Gastrocnemius medialis (tissue), 4 donors: ENCODE results near the gene PTGDR2. TPM values are rescaled to one million over a fixed set of nuclear protein-coding genes. Genes with fewer than 3 reads are reported as not detected.
"Not testable (repeated sequence)": the region's sequence is repeated elsewhere in the genome, so short reads cannot be mapped to it uniquely, and the experiment has no call there.

Experiments
- ATAC-seq, 2 donors: fragments of 150-250 bp; one replicate each; pipeline ENCODE4 v1.9.1; 2016
- DNase-seq, 2 donors: peaks; one replicate each; pipeline ENCODE4 v3.0.0-alpha.2; 2019
- H3K27ac ChIP-seq, 4 donors: fragments of 200-600 bp; sonication (generic); 1 replicate in 1 of 4; 2 replicates in 3 of 4; pipeline ENCODE4 v1.5.1; 2016 to 2018; ENCODE audit warnings: mild to moderate bottlenecking in 2 of 4, moderate library complexity in 1 of 4
- H3K27me3 ChIP-seq, 3 donors: fragments of 200-600 bp; sonication (generic) in 2 of 3; 1 replicate in 1 of 3; 2 replicates in 2 of 3; pipeline versions ENCODE4 v1.5.1 to v1.6.0; 2016 to 2019; ENCODE audit warnings: mild to moderate bottlenecking in 1 of 3, moderate library complexity in 1 of 3
- H3K36me3 ChIP-seq, 2 donors: fragments of 200-600 bp; sonication (generic) in 1 of 2; one replicate each; pipeline ENCODE4 v1.5.1; 2017 to 2018
- H3K4me1 ChIP-seq, 2 donors: fragments of 200-600 bp; sonication (generic) in 1 of 2; one replicate each; pipeline ENCODE4 v1.5.1; 2016 to 2017; ENCODE audit warnings: mild to moderate bottlenecking in 2 of 2
- H3K4me3 ChIP-seq, 4 donors: fragments of 200-600 bp; sonication (generic) in 3 of 4; 1 replicate in 1 of 4; 2 replicates in 3 of 4; pipeline ENCODE4 v1.5.1; 2016 to 2019; ENCODE audit warnings: mild to moderate bottlenecking in 2 of 4
- H3K9me3 ChIP-seq, 3 donors: fragments of 200-600 bp; sonication (generic) in 2 of 3; 1 replicate in 1 of 3; 2 replicates in 2 of 3; pipeline ENCODE4 v1.5.1; 2016 to 2019
- POLR2A ChIP-seq, 2 donors: fragments of 450-650 bp; IDR thresholded peaks; one replicate each; pipeline ENCODE4 v1.6.1; 2017; ENCODE audit warnings: antibody characterized with exemption in 2 of 2, mild to moderate bottlenecking in 2 of 2, moderate library complexity in 2 of 2
- in situ Hi-C, 4 donors: fragments of 200-750 bp; cut with MboI; loops; one replicate each; pipeline versions ENCODE4 v1.15.0 to v1.8.0; 2017; ENCODE audit warnings: low sequenced_read_pairs in 4 of 4
- intact Hi-C: fragments of 100-400 bp; cut with DNase I; formaldehyde crosslinking; loops from one replicate; pipeline ENCODE4 v1.15.1; 2023; ENCODE audit warnings: low total_unique reads
- total RNA-seq, 4 donors: library from RNA; depleted of rRNA; stranded (reverse); fragments of >200 nt; gene quantifications; one replicate each; pipeline versions ENCODE4 v1.1.0 to v1.2.3, GENCODE V29; 2016
- TF ChIP-seq, protein P1 (sequence below), 5 experiments: fragments of 450-650 bp in 3 of 5; fragments of 200-600 bp in 2 of 5; sonication (generic) in 2 of 5; IDR thresholded peaks in 4 of 5; conservative IDR thresholded peaks in 1 of 5; 1 replicate in 4 of 5; 2 replicates in 1 of 5; pipeline ENCODE4 v1.5.1; 2016 to 2019; ENCODE audit warnings: antibody characterized with exemption in 5 of 5, mild to moderate bottlenecking in 3 of 5, moderate library complexity in 3 of 5

PTGDR2 gene
- total RNA-seq, 4 donors from 2014 or later, result 0.40 to 4.3 (median 1.3) TPM

DNA sequence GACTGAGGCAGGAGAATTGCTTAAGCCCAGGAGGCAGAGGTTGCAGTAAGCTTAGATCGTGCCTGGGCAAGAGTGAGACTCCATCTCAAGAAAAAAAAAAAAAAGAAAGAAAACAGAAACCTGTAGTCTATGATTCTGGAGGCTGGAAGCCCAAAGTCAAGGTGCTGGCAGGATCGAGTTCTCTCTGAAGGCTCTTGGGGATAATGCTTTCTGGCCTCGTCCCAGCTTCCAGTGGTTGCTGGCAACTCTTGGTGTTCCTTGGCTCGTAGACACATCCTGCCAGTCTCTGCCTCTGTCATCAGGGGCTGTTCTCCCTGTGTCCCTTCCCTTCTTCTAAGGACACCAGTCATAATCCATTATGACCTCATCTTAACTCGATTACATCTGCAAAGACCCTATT lies 30.6 kb downstream of the PTGDR2 start:
- Histone ChIP-seq H3K27ac (no peak overlapping the region), H3K4me3 (no peak overlapping the region), H3K9me3 (no peaks in the 10 kb centered on the region), H3K27me3 (no peaks in the 10 kb centered on the region), H3K4me1 (no peaks in the 10 kb centered on the region), H3K36me3 (no peaks in the 10 kb centered on the region)
- DNase-seq (no peak), ATAC-seq (no peak)
- TF ChIP-seq POLR2A (IDR thresholded peaks at IDR 0.05), result no peak
- TF ChIP-seq, protein P1, sequence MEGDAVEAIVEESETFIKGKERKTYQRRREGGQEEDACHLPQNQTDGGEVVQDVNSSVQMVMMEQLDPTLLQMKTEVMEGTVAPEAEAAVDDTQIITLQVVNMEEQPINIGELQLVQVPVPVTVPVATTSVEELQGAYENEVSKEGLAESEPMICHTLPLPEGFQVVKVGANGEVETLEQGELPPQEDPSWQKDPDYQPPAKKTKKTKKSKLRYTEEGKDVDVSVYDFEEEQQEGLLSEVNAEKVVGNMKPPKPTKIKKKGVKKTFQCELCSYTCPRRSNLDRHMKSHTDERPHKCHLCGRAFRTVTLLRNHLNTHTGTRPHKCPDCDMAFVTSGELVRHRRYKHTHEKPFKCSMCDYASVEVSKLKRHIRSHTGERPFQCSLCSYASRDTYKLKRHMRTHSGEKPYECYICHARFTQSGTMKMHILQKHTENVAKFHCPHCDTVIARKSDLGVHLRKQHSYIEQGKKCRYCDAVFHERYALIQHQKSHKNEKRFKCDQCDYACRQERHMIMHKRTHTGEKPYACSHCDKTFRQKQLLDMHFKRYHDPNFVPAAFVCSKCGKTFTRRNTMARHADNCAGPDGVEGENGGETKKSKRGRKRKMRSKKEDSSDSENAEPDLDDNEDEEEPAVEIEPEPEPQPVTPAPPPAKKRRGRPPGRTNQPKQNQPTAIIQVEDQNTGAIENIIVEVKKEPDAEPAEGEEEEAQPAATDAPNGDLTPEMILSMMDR (IDR thresholded peaks at IDR 0.05 in 4 of 5, conservative IDR thresholded peaks at IDR 0.05 in 1 of 5), result no peak
- intact Hi-C loops, result no loop called here
- in situ Hi-C loops, result loop anchor here (25.0 kb wide), 2 partner anchors 312 to 362 kb away; no protein-coding TSS in a partner anchor

DNA sequence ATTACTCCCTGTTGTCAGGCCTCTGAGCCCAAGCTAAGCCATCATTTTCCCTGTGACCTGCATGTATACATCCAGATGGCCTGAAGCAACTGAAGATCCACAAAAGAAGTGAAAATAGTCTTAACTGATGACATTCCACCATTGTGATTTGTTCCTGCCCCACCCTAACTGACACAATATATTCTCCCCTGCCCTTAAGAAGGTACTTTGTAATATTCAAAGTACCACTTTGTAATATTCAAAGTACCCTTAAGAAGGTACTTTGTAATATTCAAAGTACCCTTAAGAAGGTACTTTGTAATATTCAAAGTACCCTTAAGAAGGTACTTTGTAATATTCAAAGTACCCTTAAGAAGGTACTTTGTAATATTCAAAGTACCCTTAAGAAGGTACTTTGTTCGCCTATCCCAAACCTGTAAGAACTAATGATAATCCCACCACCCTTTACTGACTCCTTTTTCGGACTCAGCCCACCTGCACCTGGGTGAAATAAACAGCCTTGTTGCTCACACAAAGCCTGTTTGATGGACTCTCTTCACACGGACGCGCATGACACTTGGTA lies 31.9 kb downstream of the PTGDR2 start:
- DNase-seq, H3K27me3 ChIP-seq, in situ Hi-C loops, intact Hi-C loops, H3K9me3 ChIP-seq, H3K4me1 ChIP-seq, H3K27ac ChIP-seq, H3K36me3 ChIP-seq, H3K4me3 ChIP-seq, ATAC-seq: not testable (repeated sequence)

DNA sequence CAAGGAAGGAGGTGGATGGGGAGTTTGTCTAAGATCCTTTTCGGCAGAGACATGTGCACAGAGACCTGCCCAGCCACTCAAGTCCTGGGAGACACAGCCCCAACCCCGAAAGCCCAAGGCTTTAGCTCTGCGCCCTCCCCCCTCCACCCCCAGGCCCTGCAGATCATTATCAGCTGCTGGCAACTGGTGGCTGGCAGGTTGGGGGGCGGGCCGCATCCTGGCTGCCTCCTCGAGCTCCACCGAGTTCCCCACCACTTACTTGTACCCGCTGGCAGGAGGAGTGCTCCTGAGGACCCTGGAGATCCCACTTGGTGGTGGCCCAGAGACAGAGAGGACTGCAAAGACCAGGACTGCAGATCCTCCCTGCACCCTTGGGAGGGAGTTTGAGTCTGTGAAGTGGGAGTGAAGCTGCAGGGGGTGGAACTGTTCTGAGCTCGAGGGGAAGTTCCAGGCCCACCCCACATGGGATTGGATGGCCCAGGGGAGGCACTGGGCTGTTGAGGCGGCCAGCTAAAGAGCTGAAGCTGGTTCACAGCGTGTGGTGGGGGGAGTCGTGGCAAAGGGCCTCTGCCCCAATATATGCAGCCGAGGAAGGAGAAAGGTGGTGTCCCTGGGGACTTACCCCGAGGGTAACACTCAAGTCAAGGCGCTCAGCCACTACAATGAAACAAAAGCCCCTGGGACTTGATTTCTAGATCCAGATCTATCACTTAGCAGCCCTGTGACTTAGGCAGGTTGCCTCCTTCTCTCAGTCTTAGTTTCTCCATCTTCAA lies 33.7 kb downstream of the PTGDR2 start:
- Histone ChIP-seq H3K27me3 (no peaks in the 10 kb centered on the region), H3K27ac (no peak overlapping the region), H3K9me3 (no peaks in the 10 kb centered on the region), H3K4me1 (no peaks in the 10 kb centered on the region), H3K4me3 (no peak overlapping the region), H3K36me3 (no peaks in the 10 kb centered on the region)
- intact Hi-C loops, result no loop called here
- ATAC-seq, result no peak
- in situ Hi-C loops, result no loop called here
- DNase-seq, result no peak
- no peak for TF ChIP-seq POLR2A (IDR thresholded peaks at IDR 0.05)
- TF ChIP-seq, protein P1 (IDR thresholded peaks at IDR 0.05 in 4 of 5, conservative IDR thresholded peaks at IDR 0.05 in 1 of 5), result no peak

DNA sequence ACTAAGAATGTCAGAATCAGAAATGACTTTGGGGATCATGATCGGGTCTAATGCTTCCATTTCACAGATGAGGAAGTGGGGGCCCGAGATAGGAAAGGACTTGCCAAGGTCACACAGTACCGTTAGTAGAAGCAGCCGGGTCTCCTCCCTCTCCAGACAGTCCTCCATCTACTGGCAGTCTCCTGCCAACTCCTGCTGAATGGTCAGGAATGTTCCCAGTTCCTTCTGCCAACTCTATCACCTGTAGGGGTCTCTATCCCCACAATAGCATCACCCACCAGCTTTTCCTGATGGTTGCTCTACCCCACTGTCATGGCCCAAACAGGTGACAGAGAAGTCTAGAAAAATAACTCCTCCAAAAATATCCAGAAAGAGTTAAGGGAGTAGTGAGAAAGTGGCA lies 37.7 kb downstream of the PTGDR2 start:
- intact Hi-C loops (no loop called here), in situ Hi-C loops (no loop called here)
- Histone ChIP-seq H3K4me1 (no peaks in the 10 kb centered on the region), H3K4me3 (no peak overlapping the region), H3K9me3 (no peaks in the 10 kb centered on the region), H3K27ac (no peak overlapping the region), H3K36me3 (no peaks in the 10 kb centered on the region), H3K27me3 (no peaks in the 10 kb centered on the region)
- DNase-seq, result no peak
- no peak for TF ChIP-seq POLR2A (IDR thresholded peaks at IDR 0.05)
- TF ChIP-seq, protein P1 (IDR thresholded peaks at IDR 0.05 in 4 of 5, conservative IDR thresholded peaks at IDR 0.05 in 1 of 5), result no peak
- ATAC-seq, result no peak

DNA sequence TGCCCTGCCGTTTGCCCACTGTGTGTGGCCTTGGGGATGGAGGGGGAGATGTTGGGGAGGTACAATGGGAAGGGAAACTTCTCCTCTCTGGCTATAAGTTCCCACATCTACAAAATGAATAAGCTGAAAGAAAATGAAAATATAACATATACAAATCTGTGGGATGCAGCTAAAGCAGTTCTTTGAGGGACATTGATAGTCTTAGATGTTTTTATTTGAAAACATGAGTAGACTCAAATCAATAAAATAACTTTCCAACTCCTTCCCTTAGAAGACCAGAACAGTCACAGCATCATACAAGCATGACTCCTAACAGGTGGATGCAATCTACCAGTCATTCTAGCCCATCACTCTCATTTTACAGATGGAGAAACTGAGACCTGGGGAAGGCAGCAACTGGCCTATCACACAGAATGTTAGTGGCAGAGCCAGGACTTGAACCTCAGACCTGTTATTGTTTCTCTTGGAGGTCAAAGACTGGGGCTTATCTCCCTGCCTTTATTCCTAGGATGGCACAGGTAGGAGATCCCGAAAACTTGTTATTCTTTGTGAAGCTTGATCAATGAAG lies 39.1 kb downstream of the PTGDR2 start:
- no peaks in the 10 kb centered on the region for H3K27me3 ChIP-seq
- intact Hi-C loops, result no loop called here
- in situ Hi-C loops, result no loop called here
- H3K36me3 ChIP-seq, result no peaks in the 10 kb centered on the region
- no peak overlapping the region for H3K27ac ChIP-seq
- H3K4me3 ChIP-seq, result no peak overlapping the region
- ATAC-seq (no peak), DNase-seq (no peak)
- H3K9me3 ChIP-seq, result no peaks in the 10 kb centered on the region
- TF ChIP-seq POLR2A (IDR thresholded peaks at IDR 0.05), result no peak
- TF ChIP-seq, protein P1 (IDR thresholded peaks at IDR 0.05 in 4 of 5, conservative IDR thresholded peaks at IDR 0.05 in 1 of 5), result no peak
- H3K4me1 ChIP-seq, result no peaks in the 10 kb centered on the region
